Right lobe of liver (tissue), 6 donors: ENCODE data around the gene ATP6V1F. TPM values are rescaled to one million over a fixed set of nuclear protein-coding genes. Genes with fewer than 3 reads are reported as not detected.

ENCODE experiments used
- ATAC-seq, 4 donors: fragments of 200-7000 bp; cut with Tn5 transposase; one replicate each; pipeline ENCODE4 v1.9.1; 2020; ENCODE audit warnings: mild to moderate bottlenecking in 4 of 4, moderate library complexity in 4 of 4
- DNase-seq, 3 donors: peaks; one replicate each; pipeline ENCODE4 v3.0.0-alpha.2; 2020
- H3K27ac ChIP-seq, 3 donors: fragments of 200-600 bp; one replicate each; pipeline ENCODE4 v1.8.0; 2022
- H3K27me3 ChIP-seq, 2 donors: fragments of 200-600 bp; one replicate each; pipeline ENCODE4 v1.8.0; 2022
- H3K36me3 ChIP-seq, 4 donors: fragments of 200-600 bp; sonication (generic) in 1 of 4; one replicate each; pipeline versions ENCODE4 v1.5.1 to v1.8.0; 2017 to 2022; ENCODE audit warnings: control low read depth in 1 of 4
- H3K4me1 ChIP-seq, 4 donors: fragments of 200-600 bp; sonication (generic) in 1 of 4; one replicate each; pipeline versions ENCODE4 v1.5.1 to v1.8.0; 2017 to 2022; ENCODE audit warnings: control low read depth in 1 of 4
- H3K4me3 ChIP-seq, 3 donors: fragments of 200-600 bp; one replicate each; pipeline ENCODE4 v1.8.0; 2022
- H3K9me3 ChIP-seq, 4 donors: fragments of 200-600 bp; sonication (generic) in 1 of 4; one replicate each; pipeline versions ENCODE4 v1.5.1 to v1.8.0; 2017 to 2022; ENCODE audit warnings: control low read depth in 1 of 4
- CTCF ChIP-seq, 4 donors: fragments of 200-600 bp in 3 of 4; fragments of 450-650 bp in 1 of 4; IDR thresholded peaks; one replicate each; pipeline versions ENCODE4 v1.5.1 to v1.8.0; 2016 to 2022; ENCODE audit warnings: antibody characterized with exemption in 4 of 4, mild to moderate bottlenecking in 2 of 4
- POLR2A ChIP-seq: fragments of 450-650 bp; IDR thresholded peaks from one replicate; pipeline ENCODE4 v1.6.1; 2017; ENCODE audit warnings: antibody characterized with exemption, mild to moderate bottlenecking
- WGBS: methylation state at CpG from one replicate; pipeline ENCODE4 v1.1.6; 2018; ENCODE audit warnings: low coverage, low lambda C conversion rate; ENCODE audit not compliant: insufficient coverage; ENCODE audit errors: missing lambda C conversion rate; 5-methylcytosine and 5-hydroxymethylcytosine counted together
- intact Hi-C, 2 donors: fragments of 100-400 bp; cut with DNase I; formaldehyde crosslinking; loops; one replicate each; pipeline versions ENCODE4 v1.11.2 to v1.14.1; 2022
- total RNA-seq, 6 experiments: library from RNA; depleted of rRNA in 2 of 6; stranded (reverse); fragments of >200 nt in 2 of 6; fragmentation: NEBNext Ultra II Directional in 3 of 6; extraction: Animal tissue kit (Norgen Biotek cat#: 25700) in 3 of 6; gene quantifications; one replicate each; pipeline versions ENCODE4 v1.1.0 to v1.2.4, GENCODE V29; 2016 to 2023
- donor health status: DM: no; HTN: yes; CAD: no.
- donor health status: DM: no; HTN: no; CAD: no.
- donor health status: DM: no; HTN: no; CAD: no.
- donor health status: DM: no; HTN: yes; CAD: no.
- donor health status: DM: no; HTN: yes; CAD: no.

The ATP6V1F gene
- total RNA-seq, 6 experiments from 2014 or later, result 26.9 to 72.0 (median 38.9) TPM

GRCh38 chr7:128899392-128899791 is 36.7 kb downstream of the ATP6V1F start:
- no peaks in the 10 kb centered on the region for H3K9me3 ChIP-seq
- TF ChIP-seq POLR2A, result no peak
- TF ChIP-seq CTCF (IDR thresholded peaks at IDR 0.05), result no peak
- peak overlapping the region in 2 of 3 donors; percentile 88 to 90 for H3K27ac ChIP-seq
- no peaks in the 10 kb centered on the region for H3K27me3 ChIP-seq
- ATAC-seq (peak; percentile 14 to 52 (median 43)), DNase-seq (no peak)
- H3K4me1 ChIP-seq, result peaks cover 0 to 19% (median 9%) of the 10 kb centered on the region in 4 donors
- no peak overlapping the region for H3K4me3 ChIP-seq
- intact Hi-C loops, result no loop called here
- no peaks in the 10 kb centered on the region for H3K36me3 ChIP-seq

GRCh38 chr7:128900237-128900636 is 37.6 kb downstream of the ATP6V1F start:
- TF ChIP-seq CTCF (IDR thresholded peaks at IDR 0.05), result no peak
- TF ChIP-seq POLR2A, result no peak
- DNase-seq (no peak), ATAC-seq (peak; percentile 67 to 75 (median 71))
- Histone ChIP-seq H3K27me3 (no peaks in the 10 kb centered on the region), H3K4me3 (no peak overlapping the region), H3K4me1 (peaks cover 0 to 19% (median 9%) of the 10 kb centered on the region in 4 donors), H3K9me3 (no peaks in the 10 kb centered on the region), H3K36me3 (no peaks in the 10 kb centered on the region), H3K27ac (peak overlapping the region; percentile 28 to 90 (median 88))
- intact Hi-C loops, result no loop called here
- WGBS, result 27% methylated on average over 1 of the region's 1 CpG

- Histone ChIP-seq H3K36me3 (no peaks in the 10 kb centered on the region), H3K9me3 (no peaks in the 10 kb centered on the region), H3K27me3 (no peaks in the 10 kb centered on the region), H3K27ac (no peak overlapping the region), H3K4me3 (no peak overlapping the region), H3K4me1 (peaks cover 0 to 19% (median 9%) of the 10 kb centered on the region in 4 donors)
- 76% methylated on average over 7 of the region's 12 CpGs for WGBS
- ATAC-seq (peak in 1 of 4 donors; percentile 2), DNase-seq (peak in 1 of 3 donors; percentile 44)
- intact Hi-C loops, result no loop called here
- TF ChIP-seq POLR2A (no peak), CTCF (IDR thresholded peaks at IDR 0.05) (no peak)
These were observed 40.3 kb downstream of the ATP6V1F start for GRCh38 chr7:128902761-128903585.

GRCh38 chr7:128903621-128904361 is 41.1 kb downstream of the ATP6V1F start:
- H3K9me3 ChIP-seq, result no peaks in the 10 kb centered on the region
- WGBS, result 20% methylated on average over 2 of the region's 14 CpGs
- no peaks in the 10 kb centered on the region for H3K36me3 ChIP-seq
- no peak overlapping the region for H3K27ac ChIP-seq
- peaks cover 0 to 18% (median 9%) of the 10 kb centered on the region in 4 donors for H3K4me1 ChIP-seq
- intact Hi-C loops, result no loop called here
- H3K4me3 ChIP-seq, result no peak overlapping the region
- no peak for ATAC-seq
- peak in 1 of 3 donors; percentile 54 for DNase-seq
- no peak for TF ChIP-seq POLR2A
- no peak for TF ChIP-seq CTCF (IDR thresholded peaks at IDR 0.05)
- H3K27me3 ChIP-seq, result no peaks in the 10 kb centered on the region
